Measurements from ENCODE around the gene RFX6. TPM values are rescaled to one million over a fixed set of nuclear protein-coding genes. Genes with fewer than 3 reads are reported as not detected.

RFX6 gene
- total and polyA plus RNA-seq, 2 donors (not counting 1 experiment from before 2014, with no cell fraction given) = not detected

- Histone ChIP-seq H3K79me2 (ENCODE audit: control insufficient read depth, insufficient read depth, low read length) (no peaks in the 10 kb centered on the region), H3K9me3 (ENCODE audit: control insufficient read depth, insufficient read depth, low read depth, low read length) (no peaks in the 10 kb centered on the region), H3K4me2 (ENCODE audit: extremely low read depth, insufficient read depth, low read length) (no peak overlapping the region), H3K4me1 (ENCODE audit: control insufficient read depth, extremely low read depth, insufficient read depth, low read length) (no peaks in the 10 kb centered on the region), H3K27me3 (ENCODE audit: control insufficient read depth, insufficient read depth, low read length) (no peaks in the 10 kb centered on the region), H3K27ac (ENCODE audit: insufficient read depth, low read length) (no peak overlapping the region), H3K4me3 (replicated peaks in 1 of 4; ENCODE audit: control extremely low read depth in 1 of 4, insufficient read depth in 1 of 4, low read depth in 3 of 4, low read length in 4 of 4) (no peak overlapping the region), H3K36me3 (ENCODE audit: control insufficient read depth, insufficient read depth, low read length) (no peaks in the 10 kb centered on the region), H4K20me1 (ENCODE audit: control insufficient read depth, extremely low read depth, insufficient read depth, low read length) (no peaks in the 10 kb centered on the region), H3K9ac (ENCODE audit: insufficient read depth, low read length) (no peak overlapping the region), H2AFZ (ENCODE audit: low read length) (no peak overlapping the region)
- DNase-seq (ENCODE audit: low read depth in 2 of 2) = no peak
- TF ChIP-seq CTCF (conservative IDR thresholded peaks at IDR 0.05 in 1 of 2, IDR thresholded peaks at IDR 0.05 in 1 of 2; ENCODE audit: low read depth in 1 of 2, low read length in 2 of 2) (no peak), EZH2 (IDR thresholded peaks at IDR 0.05; ENCODE audit: low read length, missing control alignments) (no peak)
Observed at GRCh38 chr6:116941727-116942126, 64.7 kb downstream of the RFX6 start.

GRCh38 chr6:116945809-116946208, 68.8 kb downstream of the RFX6 start:
- TF ChIP-seq EZH2 (IDR thresholded peaks at IDR 0.05; ENCODE audit: low read length, missing control alignments) (no peak), CTCF (conservative IDR thresholded peaks at IDR 0.05 in 1 of 2, IDR thresholded peaks at IDR 0.05 in 1 of 2; ENCODE audit: low read depth in 1 of 2, low read length in 2 of 2) (no peak)

GRCh38 chr6:116948533-116949304, 71.7 kb downstream of the RFX6 start:
- no peaks in the 10 kb centered on the region for H3K4me1 ChIP-seq (ENCODE audit: control insufficient read depth, extremely low read depth, insufficient read depth, low read length)
- no peak overlapping the region for H3K4me3 ChIP-seq (replicated peaks in 1 of 4; ENCODE audit: control extremely low read depth in 1 of 4, insufficient read depth in 1 of 4, low read depth in 3 of 4, low read length in 4 of 4)
- no peak overlapping the region for H3K4me2 ChIP-seq (ENCODE audit: extremely low read depth, insufficient read depth, low read length)
- H3K36me3 ChIP-seq (ENCODE audit: control insufficient read depth, insufficient read depth, low read length) = no peaks in the 10 kb centered on the region
- H3K9ac ChIP-seq (ENCODE audit: insufficient read depth, low read length) = no peak overlapping the region
- H3K27me3 ChIP-seq (ENCODE audit: control insufficient read depth, insufficient read depth, low read length) = no peaks in the 10 kb centered on the region
- TF ChIP-seq CTCF (conservative IDR thresholded peaks at IDR 0.05 in 1 of 2, IDR thresholded peaks at IDR 0.05 in 1 of 2; ENCODE audit: low read depth in 1 of 2, low read length in 2 of 2) (no peak), EZH2 (IDR thresholded peaks at IDR 0.05; ENCODE audit: low read length, missing control alignments) (no peak)
- no peaks in the 10 kb centered on the region for H3K9me3 ChIP-seq (ENCODE audit: control insufficient read depth, insufficient read depth, low read depth, low read length)
- H2AFZ ChIP-seq (ENCODE audit: low read length) = no peak overlapping the region
- H3K27ac ChIP-seq (ENCODE audit: insufficient read depth, low read length) = no peak overlapping the region
- no peak for DNase-seq (ENCODE audit: low read depth in 2 of 2)
- no peaks in the 10 kb centered on the region for H3K79me2 ChIP-seq (ENCODE audit: control insufficient read depth, insufficient read depth, low read length)
- no peaks in the 10 kb centered on the region for H4K20me1 ChIP-seq (ENCODE audit: control insufficient read depth, extremely low read depth, insufficient read depth, low read length)

More at GRCh38 chr6:116945809-116946208, 68.8 kb downstream of the RFX6 start:
- Histone ChIP-seq H2AFZ (ENCODE audit: low read length) (no peak overlapping the region), H3K4me3 (replicated peaks in 1 of 4; ENCODE audit: control extremely low read depth in 1 of 4, insufficient read depth in 1 of 4, low read depth in 3 of 4, low read length in 4 of 4) (no peak overlapping the region), H3K4me2 (ENCODE audit: extremely low read depth, insufficient read depth, low read length) (no peak overlapping the region), H3K36me3 (ENCODE audit: control insufficient read depth, insufficient read depth, low read length) (no peaks in the 10 kb centered on the region), H4K20me1 (ENCODE audit: control insufficient read depth, extremely low read depth, insufficient read depth, low read length) (no peaks in the 10 kb centered on the region), H3K27ac (ENCODE audit: insufficient read depth, low read length) (no peak overlapping the region), H3K79me2 (ENCODE audit: control insufficient read depth, insufficient read depth, low read length) (no peaks in the 10 kb centered on the region), H3K27me3 (ENCODE audit: control insufficient read depth, insufficient read depth, low read length) (no peaks in the 10 kb centered on the region), H3K9me3 (ENCODE audit: control insufficient read depth, insufficient read depth, low read depth, low read length) (no peaks in the 10 kb centered on the region), H3K9ac (ENCODE audit: insufficient read depth, low read length) (no peak overlapping the region), H3K4me1 (ENCODE audit: control insufficient read depth, extremely low read depth, insufficient read depth, low read length) (no peaks in the 10 kb centered on the region)
- DNase-seq (ENCODE audit: low read depth in 2 of 2) = peak in 1 of 2 donors; percentile 1
